Measurements from ENCODE around the gene SMOC2. TPM values are rescaled to one million over a fixed set of nuclear protein-coding genes. Genes with fewer than 3 reads are reported as not detected.

The SMOC2 gene
- total and polyA plus RNA-seq, 2 donors = 61.1 to 176 TPM

DNA sequence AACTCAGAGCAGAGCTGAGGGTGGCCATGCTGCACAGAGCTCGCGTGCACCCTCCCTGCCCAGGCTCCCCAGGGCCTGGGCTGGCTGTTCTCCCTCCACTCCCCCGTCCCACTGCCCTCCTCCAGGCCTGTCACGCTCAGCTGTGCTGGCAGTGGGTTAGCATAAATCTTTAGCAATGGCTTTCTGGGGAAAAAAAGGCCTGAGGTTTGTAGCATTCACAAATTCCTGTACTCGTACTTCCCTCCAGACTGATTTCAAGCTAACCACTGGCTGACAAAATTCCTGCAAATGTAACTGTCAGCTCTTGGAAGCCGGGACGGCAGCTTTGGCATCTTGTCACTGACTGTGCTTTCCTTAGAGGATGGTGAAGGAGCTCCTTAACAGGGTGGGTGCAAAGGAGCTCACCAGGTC is 22.3 kb upstream of the SMOC2 start:
- 65% methylated on average over 7 of the region's 7 CpGs for WGBS
- H3K27ac ChIP-seq (ENCODE audit: low read depth) = no peak overlapping the region
- no peaks in the 10 kb centered on the region for H3K36me3 ChIP-seq (ENCODE audit: insufficient read depth)
- DNase-seq (ENCODE audit: extremely low spot score) = no peak
- H3K4me3 ChIP-seq (ENCODE audit: low read depth, low read length) = no peak overlapping the region
- H3K4me1 ChIP-seq (ENCODE audit: insufficient read depth) = no peaks in the 10 kb centered on the region

DNA sequence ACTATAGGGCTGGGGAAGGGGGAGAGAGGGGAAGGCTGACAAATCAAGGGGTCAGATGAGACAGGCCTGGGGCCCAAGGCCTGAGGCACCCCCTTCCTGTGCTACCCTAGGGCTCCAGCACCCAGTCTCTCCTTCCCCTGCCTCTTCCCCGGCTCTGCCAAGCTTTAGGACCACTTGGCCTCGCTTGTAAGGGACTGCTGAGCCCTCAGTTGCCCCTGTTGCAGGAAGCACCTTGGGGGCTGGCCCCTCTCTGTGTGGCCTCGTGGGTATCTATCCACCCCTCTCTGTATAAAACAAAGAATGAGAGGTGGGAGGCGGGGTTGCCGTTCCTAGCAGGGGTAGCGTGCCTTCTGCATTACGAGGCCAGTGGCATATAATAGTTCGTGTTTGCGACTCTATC is 21.4 kb upstream of the SMOC2 start:
- Histone ChIP-seq H3K4me1 (ENCODE audit: insufficient read depth) (no peaks in the 10 kb centered on the region), H3K36me3 (ENCODE audit: insufficient read depth) (no peaks in the 10 kb centered on the region), H3K4me3 (ENCODE audit: low read depth, low read length) (no peak overlapping the region), H3K27ac (ENCODE audit: low read depth) (no peak overlapping the region)
- WGBS = 92% methylated on average over 9 of the region's 9 CpGs
- no peak for DNase-seq (ENCODE audit: extremely low spot score)

DNA sequence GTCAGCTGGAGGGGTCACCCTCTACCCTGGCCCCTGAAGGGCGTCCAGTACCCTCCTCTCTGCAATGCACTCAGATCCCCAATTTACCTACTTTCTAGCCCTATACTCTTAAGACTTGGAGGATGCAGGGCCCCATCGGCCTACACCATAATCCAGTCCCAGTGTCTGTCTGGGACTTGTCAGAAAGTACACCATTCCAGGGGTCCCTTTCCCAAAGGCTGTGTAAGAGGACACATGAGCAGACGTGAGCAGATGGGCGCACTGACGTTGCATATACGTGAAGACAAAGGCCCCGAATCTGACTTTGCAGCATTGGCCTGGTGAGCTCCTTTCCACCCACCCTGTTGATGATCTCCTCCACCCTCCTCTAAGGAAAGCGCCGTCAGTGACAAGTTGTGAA is 20.9 kb upstream of the SMOC2 start:
- WGBS = 97% methylated on average over 9 of the region's 9 CpGs

DNA sequence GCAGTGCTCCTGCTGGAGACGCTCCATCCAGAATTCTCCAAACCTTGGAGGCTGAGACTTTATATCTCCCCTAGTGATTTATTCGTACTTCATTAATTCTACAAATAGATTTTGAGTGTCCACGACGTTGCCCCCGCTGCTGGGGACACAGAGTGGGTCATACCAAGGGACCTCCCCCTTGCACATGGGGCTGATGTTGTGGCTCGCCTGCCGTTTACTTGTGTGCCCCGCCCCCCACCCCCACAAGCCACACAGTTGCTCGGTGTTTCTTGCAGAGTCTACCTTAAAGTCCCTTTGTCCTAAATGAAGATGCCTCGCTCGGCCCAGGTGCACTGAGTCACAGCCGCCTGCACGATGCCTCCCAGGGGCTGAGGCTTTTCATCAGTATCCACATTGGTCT is 20.3 kb upstream of the SMOC2 start:
- Histone ChIP-seq H3K4me3 (ENCODE audit: low read depth, low read length) (no peak overlapping the region), H3K36me3 (ENCODE audit: insufficient read depth) (no peaks in the 10 kb centered on the region), H3K27ac (ENCODE audit: low read depth) (no peak overlapping the region), H3K4me1 (ENCODE audit: insufficient read depth) (no peaks in the 10 kb centered on the region)
- 92% methylated on average over 13 of the region's 13 CpGs for WGBS
- no peak for DNase-seq (ENCODE audit: extremely low spot score)

More for the DNA sequence above, 20.9 kb upstream of the SMOC2 start:
- H3K4me1 ChIP-seq (ENCODE audit: insufficient read depth) = no peaks in the 10 kb centered on the region
- H3K4me3 ChIP-seq (ENCODE audit: low read depth, low read length) = no peak overlapping the region
- no peak for DNase-seq (ENCODE audit: extremely low spot score)
- no peaks in the 10 kb centered on the region for H3K36me3 ChIP-seq (ENCODE audit: insufficient read depth)
- H3K27ac ChIP-seq (ENCODE audit: low read depth) = no peak overlapping the region

DNA sequence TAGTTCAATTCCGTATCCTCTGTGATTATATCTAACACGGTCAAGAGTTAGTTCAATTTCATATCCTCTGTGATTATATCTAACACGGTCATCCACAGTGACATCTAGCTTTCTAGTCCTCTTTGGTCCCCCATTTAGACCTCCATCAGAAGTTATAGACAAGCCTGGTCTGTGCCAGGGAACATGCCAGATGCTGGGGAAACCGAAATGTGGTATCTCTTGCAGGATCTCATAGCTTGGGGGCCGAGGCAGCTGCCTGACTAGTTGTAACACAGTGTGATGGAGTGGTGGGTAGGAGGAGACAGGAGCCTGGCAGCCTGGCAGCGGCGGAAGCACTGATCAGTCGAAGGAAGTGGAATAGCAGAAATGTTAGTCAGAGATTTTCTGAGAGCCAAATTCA is 13.8 kb upstream of the SMOC2 start:
- no peaks in the 10 kb centered on the region for H3K4me1 ChIP-seq (ENCODE audit: insufficient read depth)
- no peak overlapping the region for H3K27ac ChIP-seq (ENCODE audit: low read depth)
- no peak for DNase-seq (ENCODE audit: extremely low spot score)
- WGBS = 91% methylated on average over 8 of the region's 8 CpGs
- H3K36me3 ChIP-seq (ENCODE audit: insufficient read depth) = no peaks in the 10 kb centered on the region
- no peak overlapping the region for H3K4me3 ChIP-seq (ENCODE audit: low read depth, low read length)

DNA sequence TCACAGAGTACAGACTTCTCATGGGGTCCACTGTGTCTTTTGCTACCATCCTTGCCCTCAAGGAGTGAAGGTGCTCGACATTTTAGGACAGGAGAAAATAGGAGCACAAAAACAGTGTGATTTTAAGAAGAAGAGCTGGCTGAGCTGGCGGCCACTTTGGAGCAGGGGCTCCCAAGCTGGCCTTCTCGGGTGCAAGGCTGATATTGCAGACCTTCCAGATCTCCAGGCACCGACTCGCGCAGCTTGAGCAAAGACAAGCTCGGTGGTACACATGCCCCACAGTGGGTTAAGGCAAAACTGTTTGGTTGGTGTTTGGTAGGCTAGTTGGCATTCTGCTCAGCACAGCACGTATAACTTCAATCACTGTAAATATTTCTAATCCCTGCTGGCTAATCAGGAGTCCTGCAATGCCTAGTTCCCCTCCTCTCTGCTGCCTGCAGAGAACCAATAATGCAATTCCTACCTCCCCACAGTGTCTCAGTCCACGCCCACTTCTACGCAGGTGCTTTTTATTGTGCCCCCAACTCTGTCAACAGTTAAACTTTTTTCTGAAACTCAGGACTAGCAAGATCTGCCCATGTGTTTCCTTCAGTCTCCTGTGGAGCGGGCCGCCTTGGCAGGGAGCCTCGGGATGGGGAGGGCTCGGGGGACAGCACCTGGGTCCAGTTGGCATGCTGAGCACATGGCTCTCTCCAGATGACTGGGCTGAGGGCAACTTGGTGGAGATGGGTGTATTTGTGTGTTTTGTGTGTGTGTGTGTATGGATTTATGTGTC is 12.7 kb upstream of the SMOC2 start:
- no peaks in the 10 kb centered on the region for H3K36me3 ChIP-seq (ENCODE audit: insufficient read depth)
- WGBS = 77% methylated on average over 14 of the region's 14 CpGs
- no peaks in the 10 kb centered on the region for H3K4me1 ChIP-seq (ENCODE audit: insufficient read depth)
- no peak for DNase-seq (ENCODE audit: extremely low spot score)
- H3K27ac ChIP-seq (ENCODE audit: low read depth) = no peak overlapping the region
- no peak overlapping the region for H3K4me3 ChIP-seq (ENCODE audit: low read depth, low read length)

DNA sequence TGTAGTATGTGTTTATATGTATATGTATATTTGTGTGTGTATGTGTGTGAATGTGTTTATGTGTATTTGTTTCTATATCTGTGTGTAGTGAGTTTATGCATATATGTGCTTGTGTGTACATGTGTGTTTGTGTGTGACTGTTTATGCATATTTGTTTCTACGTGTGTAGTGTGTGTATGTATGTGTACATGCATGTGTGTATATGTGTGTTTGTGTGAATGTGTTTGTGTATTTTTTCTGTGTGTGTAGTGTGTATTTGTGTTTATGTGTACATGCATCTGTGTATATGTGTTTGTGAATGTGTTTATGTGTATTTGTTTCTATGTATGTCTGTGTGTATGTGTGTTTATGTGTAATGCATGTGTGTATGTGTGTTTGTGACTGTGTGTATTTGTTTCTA is 12.1 kb upstream of the SMOC2 start:
- Histone ChIP-seq H3K4me3 (ENCODE audit: low read depth, low read length) (no peak overlapping the region), H3K27ac (ENCODE audit: low read depth) (no peak overlapping the region), H3K36me3 (ENCODE audit: insufficient read depth) (no peaks in the 10 kb centered on the region), H3K4me1 (ENCODE audit: insufficient read depth) (no peaks in the 10 kb centered on the region)
- no peak for DNase-seq (ENCODE audit: extremely low spot score)
- WGBS = 91% methylated on average over 1 of the region's 1 CpG

DNA sequence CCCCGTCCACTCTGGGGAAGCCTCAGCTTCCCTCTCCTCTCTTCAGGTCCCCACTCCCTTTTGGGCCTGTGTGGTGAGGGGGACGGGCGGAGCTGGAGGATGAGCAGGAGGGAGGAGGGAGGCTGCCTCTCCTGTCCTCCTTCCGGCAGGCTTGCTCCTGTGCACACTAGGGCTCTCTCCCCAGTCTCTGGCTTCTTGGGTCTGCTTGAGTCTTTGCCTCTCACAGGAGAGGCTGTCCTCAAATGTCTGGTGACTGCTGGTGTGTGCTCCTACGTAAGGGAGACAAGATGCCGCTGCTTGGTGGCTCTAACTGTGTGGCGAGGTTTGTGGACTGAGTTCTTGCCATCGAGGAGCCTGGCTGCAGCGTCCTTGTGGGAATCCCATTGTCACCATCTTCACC is 8.8 kb upstream of the SMOC2 start:
- H3K4me3 ChIP-seq (ENCODE audit: low read depth, low read length) = no peak overlapping the region
- 92% methylated on average over 9 of the region's 9 CpGs for WGBS
- H3K4me1 ChIP-seq (ENCODE audit: insufficient read depth) = no peaks in the 10 kb centered on the region
- DNase-seq (ENCODE audit: extremely low spot score) = no peak
- H3K27ac ChIP-seq (ENCODE audit: low read depth) = no peak overlapping the region
- no peaks in the 10 kb centered on the region for H3K36me3 ChIP-seq (ENCODE audit: insufficient read depth)

DNA sequence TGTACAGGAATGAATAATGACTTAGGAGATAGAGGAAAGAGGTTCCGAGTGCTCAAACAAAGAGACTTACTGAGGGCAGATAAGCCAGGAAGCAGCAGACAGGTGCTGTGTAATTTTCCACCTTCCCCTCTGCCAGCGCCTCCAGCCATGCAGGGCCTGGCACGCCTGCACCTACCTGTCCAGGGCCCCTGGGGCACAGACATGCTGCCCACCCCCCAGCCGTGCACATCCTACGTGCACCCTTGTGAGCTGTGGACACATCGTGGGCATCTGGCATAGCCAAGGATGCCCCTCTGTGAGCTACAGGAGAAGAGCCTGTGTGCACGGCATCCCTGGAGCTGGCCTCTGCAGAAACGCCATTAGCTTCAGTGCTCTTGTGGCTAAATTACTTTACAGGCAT is 7.1 kb upstream of the SMOC2 start:
- DNase-seq (ENCODE audit: extremely low spot score) = no peak
- H3K4me1 ChIP-seq (ENCODE audit: insufficient read depth) = no peaks in the 10 kb centered on the region
- H3K36me3 ChIP-seq (ENCODE audit: insufficient read depth) = no peaks in the 10 kb centered on the region
- no peak overlapping the region for H3K4me3 ChIP-seq (ENCODE audit: low read depth, low read length)
- 94% methylated on average over 8 of the region's 8 CpGs for WGBS
- H3K27ac ChIP-seq (ENCODE audit: low read depth) = no peak overlapping the region

DNA sequence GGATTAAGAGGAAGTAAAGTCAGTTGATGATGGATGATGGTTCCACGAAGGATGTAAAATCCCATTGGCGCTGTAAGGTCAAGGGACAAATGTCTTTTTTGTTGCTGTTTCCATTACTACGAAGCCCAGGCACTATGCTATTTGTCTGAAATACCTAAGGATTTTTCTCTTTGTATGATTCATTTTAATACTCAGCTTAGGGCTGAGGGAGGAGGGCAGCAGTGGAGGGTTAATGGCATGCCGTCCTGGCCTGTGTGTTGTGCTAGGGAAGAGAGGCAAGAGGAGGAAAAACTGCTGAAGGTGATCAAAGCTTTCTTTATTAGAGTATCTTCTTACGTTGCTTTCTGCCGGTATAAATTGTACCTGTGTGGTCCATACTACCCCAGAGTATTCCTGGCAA is 6.5 kb upstream of the SMOC2 start:
- Histone ChIP-seq H3K27ac (ENCODE audit: low read depth) (no peak overlapping the region), H3K4me3 (ENCODE audit: low read depth, low read length) (no peak overlapping the region), H3K4me1 (ENCODE audit: insufficient read depth) (no peaks in the 10 kb centered on the region), H3K36me3 (ENCODE audit: insufficient read depth) (no peaks in the 10 kb centered on the region)
- no peak for DNase-seq (ENCODE audit: extremely low spot score)
- WGBS = 68% methylated on average over 6 of the region's 6 CpGs

DNA sequence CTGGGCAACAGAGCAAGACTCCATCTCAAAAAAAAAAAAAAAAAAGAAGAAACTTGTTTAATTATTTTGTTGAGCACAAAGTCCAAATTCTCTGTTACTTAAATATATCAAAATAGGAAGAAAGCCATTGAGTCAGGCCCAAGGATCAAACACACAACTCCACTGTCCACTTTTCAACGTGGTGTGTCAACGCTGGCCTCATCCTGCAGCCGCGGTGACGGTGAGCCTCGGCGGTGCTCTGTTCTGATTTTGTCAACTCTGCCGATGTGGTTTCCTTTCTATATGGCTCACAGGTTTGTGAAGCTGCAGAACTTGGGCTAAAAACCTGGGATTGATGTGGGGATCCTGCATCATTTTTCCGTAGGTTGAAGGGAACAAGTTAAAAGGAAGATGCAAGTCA is 3.2 kb upstream of the SMOC2 start:
- Histone ChIP-seq H3K27ac (ENCODE audit: low read depth) (no peak overlapping the region), H3K36me3 (ENCODE audit: insufficient read depth) (no peaks in the 10 kb centered on the region), H3K4me3 (ENCODE audit: low read depth, low read length) (no peak overlapping the region), H3K4me1 (ENCODE audit: insufficient read depth) (no peaks in the 10 kb centered on the region)
- DNase-seq (ENCODE audit: extremely low spot score) = no peak
- WGBS = 94% methylated on average over 9 of the region's 9 CpGs

DNA sequence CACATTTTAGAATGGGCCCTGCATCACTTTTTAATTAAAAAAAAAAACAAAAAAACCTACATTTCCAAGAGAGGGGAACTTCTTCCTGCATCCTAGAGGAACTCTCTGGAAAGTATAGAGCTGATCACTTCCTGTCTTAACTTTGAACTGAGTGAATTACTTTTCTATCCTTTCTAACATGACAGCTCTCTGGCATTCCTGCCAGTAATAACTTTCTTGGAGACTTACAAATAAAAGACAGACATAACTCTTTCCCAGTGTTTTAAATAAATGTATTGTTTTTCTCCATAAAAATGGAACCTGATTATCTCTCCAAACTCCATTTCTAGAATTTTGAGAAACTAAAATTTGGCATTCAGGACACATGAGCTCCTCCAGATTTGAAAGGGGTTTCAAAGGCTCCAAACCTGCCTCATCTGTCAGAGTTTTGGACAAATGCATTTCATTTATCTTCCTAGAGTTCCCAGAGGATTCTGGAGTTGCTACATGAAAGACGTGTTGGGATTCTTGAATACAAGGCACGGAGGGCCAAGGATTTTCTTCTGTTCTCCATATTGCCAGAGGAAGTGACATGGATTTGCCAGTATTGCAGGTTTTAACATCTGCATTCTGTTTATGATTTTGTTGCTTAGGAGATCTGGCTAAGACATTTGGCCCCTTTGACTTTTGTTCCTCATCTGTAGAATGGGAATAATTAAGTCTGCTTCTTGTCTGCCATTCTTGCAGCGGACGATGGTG is 2.0 kb upstream of the SMOC2 start:
- no peaks in the 10 kb centered on the region for H3K4me1 ChIP-seq (ENCODE audit: insufficient read depth)
- WGBS = 81% methylated on average over 4 of the region's 4 CpGs
- DNase-seq (ENCODE audit: extremely low spot score) = no peak

DNA sequence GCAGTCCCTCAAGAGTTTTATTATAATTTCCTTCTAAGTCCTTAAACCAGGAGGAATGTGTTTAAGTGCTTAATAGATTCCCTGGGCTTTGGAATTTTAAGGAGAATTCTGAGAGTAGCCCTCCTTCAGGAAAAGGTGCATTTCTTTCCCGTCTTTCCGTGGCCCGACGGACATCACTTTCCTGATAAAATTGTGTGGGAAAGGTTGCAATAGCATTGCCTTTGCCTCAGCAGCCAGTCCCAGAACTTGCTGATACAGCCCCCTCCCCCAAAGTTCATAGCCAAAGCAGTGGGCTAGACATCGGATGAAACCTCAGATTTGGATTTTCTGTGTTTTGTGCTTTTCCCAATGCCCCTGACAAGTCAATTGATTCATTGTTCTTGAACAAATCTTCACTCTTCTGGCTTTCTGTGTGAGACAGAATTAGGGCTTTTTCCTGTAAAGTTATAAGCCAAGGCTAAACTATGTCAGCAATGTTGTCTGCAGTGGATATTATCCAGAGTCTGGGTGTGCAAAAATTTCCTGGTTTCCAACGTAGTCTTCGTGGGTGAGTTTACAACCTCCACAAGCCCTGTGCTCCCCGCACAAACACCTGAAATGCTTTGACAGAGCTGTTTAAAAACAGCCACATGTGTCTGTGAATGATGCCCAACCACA is 1.1 kb upstream of the SMOC2 start:
- H3K4me3 ChIP-seq (ENCODE audit: low read depth, low read length) = no peak overlapping the region
- DNase-seq (ENCODE audit: extremely low spot score) = no peak
- WGBS = 44% methylated on average over 8 of the region's 8 CpGs
- no peaks in the 10 kb centered on the region for H3K36me3 ChIP-seq (ENCODE audit: insufficient read depth)
- no peaks in the 10 kb centered on the region for H3K4me1 ChIP-seq (ENCODE audit: insufficient read depth)
- no peak overlapping the region for H3K27ac ChIP-seq (ENCODE audit: low read depth)

More for the DNA sequence above, 2.0 kb upstream of the SMOC2 start:
- Histone ChIP-seq H3K36me3 (ENCODE audit: insufficient read depth) (no peaks in the 10 kb centered on the region), H3K27ac (ENCODE audit: low read depth) (no peak overlapping the region), H3K4me3 (ENCODE audit: low read depth, low read length) (no peak overlapping the region)

Data from urinary bladder (tissue), 4 donors.